Colonic mucosa (tissue), 4 donors: ENCODE data around the gene RPL37A. TPM values are rescaled to one million over a fixed set of nuclear protein-coding genes. Genes with fewer than 3 reads are reported as not detected.

Source experiments
- DNase-seq: peaks from one replicate; pipeline ENCODE4 v3.0.0-alpha.2; 2020
- H3K27ac ChIP-seq: fragments of 200-600 bp; one replicate; pipeline ENCODE4 v1.8.0; 2021
- H3K27me3 ChIP-seq: fragments of 200-600 bp; one replicate; pipeline ENCODE4 v1.8.0; 2021
- H3K36me3 ChIP-seq: fragments of 200-600 bp; one replicate; pipeline ENCODE4 v1.8.0; 2021
- H3K4me1 ChIP-seq: fragments of 200-600 bp; one replicate; pipeline ENCODE4 v1.8.0; 2021; ENCODE audit warnings: mild to moderate bottlenecking
- H3K4me3 ChIP-seq: fragments of 200-600 bp; one replicate; pipeline ENCODE4 v1.8.0; 2021
- H3K9ac ChIP-seq, 2 donors: one replicate each; pipeline ENCODE4 v1.7.0; 2013; ENCODE audit warnings: control low read depth in 2 of 2, low read depth in 2 of 2, low read length in 2 of 2
- H3K9me3 ChIP-seq: fragments of 200-600 bp; one replicate; pipeline ENCODE4 v1.8.0; 2021
- CTCF ChIP-seq: fragments of 200-600 bp; IDR thresholded peaks from one replicate; pipeline ENCODE4 v1.8.0; 2022; ENCODE audit warnings: antibody characterized with exemption, mild to moderate bottlenecking
- intact Hi-C: fragments of 100-400 bp; cut with DNase I; formaldehyde crosslinking; loops from one replicate; pipeline ENCODE4 v1.14.1; 2022
- total RNA-seq, 2 donors: library from RNA; stranded (reverse); fragmentation: NEBNext Ultra II Directional in 1 of 2; extraction: Animal tissue kit (Norgen Biotek cat#: 25700) in 1 of 2; gene quantifications; one replicate each; pipeline ENCODE4 v1.2.1, GENCODE V29; 2021
- donor health status: healthy.
- donor health status: DM: no; HTN: no; CAD: no.
- donor health status: DM: no; HTN: no; CAD: no.

The RPL37A gene
- total RNA-seq, 2 donors from 2014 or later, result 1,895 to 2,156 TPM

- no peaks in the 10 kb centered on the region for H3K27me3 ChIP-seq
- no peaks in the 10 kb centered on the region for H3K4me1 ChIP-seq
- no peaks in the 10 kb centered on the region for H3K36me3 ChIP-seq
- DNase-seq, result no peak
- no peak overlapping the region for H3K27ac ChIP-seq
- no peaks in the 10 kb centered on the region for H3K9me3 ChIP-seq
- H3K4me3 ChIP-seq, result no peak overlapping the region
- intact Hi-C loops, result no loop called here
- no peak for TF ChIP-seq CTCF
- no peak overlapping the region for H3K9ac ChIP-seq
Measured at GRCh38 chr2:216548901-216549331, 50.3 kb downstream of the RPL37A start.

- Histone ChIP-seq H3K4me1 (no peaks in the 10 kb centered on the region), H3K27me3 (no peaks in the 10 kb centered on the region), H3K36me3 (no peaks in the 10 kb centered on the region), H3K9me3 (no peaks in the 10 kb centered on the region), H3K9ac (no peak overlapping the region), H3K27ac (peak overlapping the region; percentile 8), H3K4me3 (no peak overlapping the region)
- DNase-seq, result peak; percentile 28
- no peak for TF ChIP-seq CTCF
- intact Hi-C loops, result no loop called here
Measured at GRCh38 chr2:216549926-216550690, 51.5 kb downstream of the RPL37A start.

- Histone ChIP-seq H3K9me3 (no peaks in the 10 kb centered on the region), H3K27me3 (no peaks in the 10 kb centered on the region), H3K27ac (peak overlapping the region; percentile 60), H3K4me3 (no peak overlapping the region), H3K9ac (peak overlapping the region in 1 of 2 donors; percentile 40), H3K36me3 (no peaks in the 10 kb centered on the region), H3K4me1 (no peaks in the 10 kb centered on the region)
- intact Hi-C loops, result no loop called here
- peak; percentile 30 for DNase-seq
- TF ChIP-seq CTCF, result no peak
Measured at GRCh38 chr2:216551234-216552068, 52.8 kb downstream of the RPL37A start.

- intact Hi-C loops, result no loop called here
- no peak for DNase-seq
- Histone ChIP-seq H3K27me3 (no peaks in the 10 kb centered on the region), H3K27ac (no peak overlapping the region), H3K9me3 (no peaks in the 10 kb centered on the region), H3K36me3 (no peaks in the 10 kb centered on the region), H3K4me3 (no peak overlapping the region), H3K4me1 (no peaks in the 10 kb centered on the region), H3K9ac (no peak overlapping the region)
- TF ChIP-seq CTCF, result no peak
Measured at GRCh38 chr2:216553093-216553478, 54.4 kb downstream of the RPL37A start.

Other genes with a start within 250 kb of the RPL37A start
- under 1 TPM; 0.44 to 0.58 TPM for gene MARCHF4, start 126.4 kb upstream of the RPL37A start, total RNA-seq
- gene SMARCAL1, start 86.4 kb upstream of the RPL37A start, total RNA-seq, result 10 to 100 TPM; 13.8 to 18.1 TPM
- 100 to 1,000 TPM; 106 to 177 TPM for gene IGFBP2, start 134.6 kb downstream of the RPL37A start, total RNA-seq
- 10 to 100 TPM; 44.6 to 68.2 TPM for gene IGFBP5, start 196.7 kb downstream of the RPL37A start, total RNA-seq